ENCODE results near the gene BTBD9.

DNA sequence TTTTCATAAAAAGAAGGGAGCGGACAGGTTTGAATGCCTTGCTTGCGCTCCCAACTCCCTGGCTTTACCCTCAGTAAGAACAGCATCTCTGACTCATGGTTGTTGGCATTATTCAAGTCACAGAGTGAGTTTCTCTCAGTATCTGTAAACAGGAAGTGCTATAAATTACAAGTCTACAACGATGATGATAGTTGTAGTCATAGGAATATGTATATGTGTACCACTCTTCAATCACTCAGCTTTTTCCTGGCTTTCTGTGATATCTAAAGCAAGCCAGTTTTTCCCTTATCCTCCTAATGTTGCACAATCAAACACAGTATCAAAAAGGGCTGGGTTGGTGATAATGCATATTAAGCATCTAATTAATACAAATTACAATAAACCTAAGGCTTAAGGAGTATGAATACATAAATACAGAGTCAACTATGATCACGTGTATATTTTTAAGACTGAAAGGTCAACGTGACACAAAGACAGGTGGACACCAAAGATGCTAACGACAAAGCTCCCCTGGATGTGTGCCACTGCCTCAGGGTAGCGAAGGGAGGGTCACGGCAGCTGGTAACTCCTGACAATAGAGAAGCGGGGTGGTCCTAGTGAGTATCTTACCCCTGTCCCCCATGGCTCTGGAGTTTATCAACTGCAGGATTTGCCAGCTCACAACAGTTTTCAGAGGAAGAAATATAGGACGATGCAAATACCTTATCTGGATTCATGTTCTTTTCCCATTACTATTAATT, 202.8 kb downstream of the BTBD9 start:
- no peak for TF ChIP-seq TGIF2 (CRISPR knock-in tag; IDR thresholded peaks at IDR 0.05)
- TF ChIP-seq SIX5 (IDR thresholded peaks at IDR 0.05; ENCODE audit: borderline replicate concordance in 1 of 2, insufficient read depth in 1 of 2, low read depth in 1 of 2, low read length in 2 of 2): no peak
- no peak for TF ChIP-seq SRF (CRISPR knock-in tag; IDR thresholded peaks at IDR 0.05)
- no peak for TF ChIP-seq FOXP1 (CRISPR knock-in tag; IDR thresholded peaks at IDR 0.05)
- no peak for TF ChIP-seq GATA2 (CRISPR knock-in tag; IDR thresholded peaks at IDR 0.05)
